Stimulated activated CD4-positive, alpha-beta T cell treated with anti-CD3 and anti-CD28 coated beads, Interleukin-4, amount 100 ng/mL, for 4 hours (primary cell): ENCODE measurements around the gene GALR2.

ENCODE experiments used
- DNase-seq, 2 experiments: peaks; one replicate each; pipeline ENCODE4 v3.0.0-alpha.2; 2020

GALR2 gene

GRCh38 chr17:76080768-76081287 is 6.2 kb downstream of the GALR2 start:
- no peak for DNase-seq

- no peak for DNase-seq
Measured at GRCh38 chr17:76081295-76082210, 7.0 kb downstream of the GALR2 start.

GRCh38 chr17:76082326-76083251 is 8.0 kb downstream of the GALR2 start:
- no peak for DNase-seq

GRCh38 chr17:76083536-76084182 is 9.1 kb downstream of the GALR2 start:
- DNase-seq = no peak

GRCh38 chr17:76085066-76085730 is 10.6 kb downstream of the GALR2 start:
- DNase-seq = no peak

- no peak for DNase-seq
Measured at GRCh38 chr17:76085731-76086366, 11.3 kb downstream of the GALR2 start.

- DNase-seq = no peak
Measured at GRCh38 chr17:76086384-76086783, 11.8 kb downstream of the GALR2 start.

GRCh38 chr17:76087531-76087930 is 12.9 kb downstream of the GALR2 start:
- no peak for DNase-seq

GRCh38 chr17:76088041-76088867 is 13.7 kb downstream of the GALR2 start:
- no peak for DNase-seq

- no peak for DNase-seq
Measured at GRCh38 chr17:76088868-76089576, 14.4 kb downstream of the GALR2 start.

GRCh38 chr17:76089680-76090516 is 15.3 kb downstream of the GALR2 start:
- DNase-seq = no peak

GRCh38 chr17:76090517-76091129 is 16.0 kb downstream of the GALR2 start:
- DNase-seq = no peak

GRCh38 chr17:76091526-76092286 is 17.1 kb downstream of the GALR2 start:
- no peak for DNase-seq

GRCh38 chr17:76092526-76093413 is 18.2 kb downstream of the GALR2 start:
- DNase-seq = no peak

- no peak for DNase-seq
Measured at GRCh38 chr17:76094046-76094445, 19.5 kb downstream of the GALR2 start.

GRCh38 chr17:76095943-76096342 is 21.4 kb downstream of the GALR2 start:
- DNase-seq = no peak
